MM.1S (cell line): ENCODE data around the gene SRGAP3.

Experiments used
- DNase-seq: peaks from one replicate; pipeline ENCODE4 v3.0.0-alpha.2; 2015
- H2AFZ ChIP-seq: fragments of 300-600 bp; sonication (generic); 2 replicates; pipeline ENCODE4 v1.6.0; 2016; ENCODE audit warnings: antibody characterized with exemption, low read length
- H3F3A ChIP-seq: fragments of 300-600 bp; sonication (generic); 2 replicates; pipeline ENCODE4 v1.6.1; 2016; ENCODE audit warnings: mild to moderate bottlenecking, antibody characterized with exemption, low read length, moderate library complexity, mixed read lengths; ENCODE audit not compliant: insufficient read depth
- H3K27ac ChIP-seq: fragments of 300-600 bp; sonication (generic); 2 replicates; pipeline ENCODE4 v1.5.1; 2016; ENCODE audit warnings: mild to moderate bottlenecking, low read length
- H3K27me3 ChIP-seq: fragments of 300-600 bp; sonication (generic); replicated peaks from 2 replicates; pipeline ENCODE4 v1.6.0; 2016; ENCODE audit warnings: low read length; ENCODE audit not compliant: insufficient read depth
- H3K36me3 ChIP-seq: fragments of 300-600 bp; sonication (generic); replicated peaks from 2 replicates; pipeline ENCODE4 v1.6.1; 2016; ENCODE audit warnings: mild to moderate bottlenecking, low read length, mixed read lengths; ENCODE audit not compliant: insufficient read depth
- H3K4me1 ChIP-seq: fragments of 300-600 bp; sonication (generic); 2 replicates; pipeline ENCODE4 v1.6.1; 2016; ENCODE audit warnings: low read length, mixed read lengths
- H3K4me2 ChIP-seq: fragments of 300-600 bp; sonication (generic); 2 replicates; pipeline ENCODE4 v1.6.0; 2016; ENCODE audit warnings: low read depth, low read length
- H3K4me3 ChIP-seq: fragments of 300-600 bp; sonication (generic); 2 replicates; pipeline ENCODE4 v1.5.1; 2016; ENCODE audit warnings: low read length, mixed read lengths
- H3K79me2 ChIP-seq: fragments of 300-600 bp; sonication (generic); 2 replicates; pipeline ENCODE4 v1.6.1; 2016; ENCODE audit warnings: mixed run types, low read length, mixed read lengths
- H3K9ac ChIP-seq: fragments of 300-600 bp; sonication (generic); 2 replicates; pipeline ENCODE4 v1.6.1; 2016; ENCODE audit warnings: low read length, mixed read lengths
- H3K9me2 ChIP-seq: fragments of 300-600 bp; sonication (generic); replicated peaks from 2 replicates; pipeline ENCODE4 v1.6.1; 2016; ENCODE audit warnings: mild to moderate bottlenecking, low read length, mixed read lengths; ENCODE audit not compliant: insufficient read depth
- H3K9me3 ChIP-seq: fragments of 300-600 bp; sonication (generic); replicated peaks from 2 replicates; pipeline ENCODE4 v1.6.1; 2016; ENCODE audit warnings: mild to moderate bottlenecking, low read length, mixed read lengths; ENCODE audit not compliant: insufficient read depth
- H4K20me1 ChIP-seq: fragments of 300-600 bp; sonication (generic); 2 replicates; pipeline ENCODE4 v1.6.1; 2016; ENCODE audit warnings: mild to moderate bottlenecking, low read length, moderate library complexity, mixed read lengths; ENCODE audit not compliant: insufficient read depth
- CTCF ChIP-seq: fragments of 300-600 bp; sonication (generic); IDR thresholded peaks from 2 replicates; pipeline ENCODE4 v1.5.1; 2016; ENCODE audit warnings: antibody characterized with exemption, low read length, mixed read lengths
- EZH2 ChIP-seq: fragments of 300-600 bp; sonication (generic); optimal IDR thresholded peaks from 2 replicates; pipeline ENCODE3; 2017; ENCODE audit warnings: low read depth, mild to moderate bottlenecking, antibody characterized with exemption, low read length, mixed read lengths
- EZH2phosphoT487 ChIP-seq: fragments of 300-600 bp; sonication (generic); IDR thresholded peaks from 2 replicates; pipeline ENCODE4 v1.6.1; 2018; ENCODE audit warnings: antibody characterized with exemption, low read length

Gene SRGAP3

GRCh38 chr3:9276761-9277370 is 27.4 kb upstream of the SRGAP3 start:
- no peaks in the 10 kb centered on the region for H3K9me3 ChIP-seq
- no peak overlapping the region for H2AFZ ChIP-seq
- no peaks in the 10 kb centered on the region for H3F3A ChIP-seq
- no peak overlapping the region for H3K9ac ChIP-seq
- no peaks in the 10 kb centered on the region for H3K27me3 ChIP-seq
- no peak for DNase-seq
- no peak overlapping the region for H3K4me2 ChIP-seq
- TF ChIP-seq EZH2, result no peak
- no peak for TF ChIP-seq EZH2phosphoT487
- no peak for TF ChIP-seq CTCF
- no peak overlapping the region for H3K4me3 ChIP-seq
- no peaks in the 10 kb centered on the region for H3K9me2 ChIP-seq
- no peaks in the 10 kb centered on the region for H3K4me1 ChIP-seq
- H3K27ac ChIP-seq, result no peak overlapping the region
- no peaks in the 10 kb centered on the region for H3K36me3 ChIP-seq
- H3K79me2 ChIP-seq, result no peaks in the 10 kb centered on the region
- no peaks in the 10 kb centered on the region for H4K20me1 ChIP-seq

- Histone ChIP-seq H3K27me3 (no peaks in the 10 kb centered on the region), H3K79me2 (no peaks in the 10 kb centered on the region), H3K9ac (no peak overlapping the region), H3K9me2 (no peaks in the 10 kb centered on the region), H3K9me3 (no peaks in the 10 kb centered on the region), H3K4me2 (no peak overlapping the region), H3F3A (no peaks in the 10 kb centered on the region), H3K27ac (no peak overlapping the region), H3K4me3 (no peak overlapping the region), H3K36me3 (no peaks in the 10 kb centered on the region), H2AFZ (no peak overlapping the region), H3K4me1 (no peaks in the 10 kb centered on the region), H4K20me1 (no peaks in the 10 kb centered on the region)
- DNase-seq, result no peak
- TF ChIP-seq EZH2 (no peak), CTCF (no peak), EZH2phosphoT487 (no peak)
These were observed 22.5 kb upstream of the SRGAP3 start for GRCh38 chr3:9271903-9272302.

GRCh38 chr3:9270704-9271103 is 21.3 kb upstream of the SRGAP3 start:
- TF ChIP-seq EZH2 (no peak), EZH2phosphoT487 (no peak), CTCF (no peak)
- H3K4me2 ChIP-seq, result no peak overlapping the region
- H2AFZ ChIP-seq, result no peak overlapping the region
- no peaks in the 10 kb centered on the region for H3K9me2 ChIP-seq
- no peak overlapping the region for H3K9ac ChIP-seq
- no peaks in the 10 kb centered on the region for H3K4me1 ChIP-seq
- no peaks in the 10 kb centered on the region for H3K79me2 ChIP-seq
- no peaks in the 10 kb centered on the region for H4K20me1 ChIP-seq
- no peaks in the 10 kb centered on the region for H3K36me3 ChIP-seq
- no peaks in the 10 kb centered on the region for H3K27me3 ChIP-seq
- no peak overlapping the region for H3K27ac ChIP-seq
- H3F3A ChIP-seq, result no peaks in the 10 kb centered on the region
- H3K4me3 ChIP-seq, result no peak overlapping the region
- H3K9me3 ChIP-seq, result no peaks in the 10 kb centered on the region
- no peak for DNase-seq
